AG09319 (cell line): ENCODE data around the gene CHRM1.

Source experiments
- DNase-seq: peaks from one replicate; pipeline ENCODE4 v3.0.0-alpha.2; 2010; ENCODE audit warnings: low read depth; ENCODE audit errors: extremely low read depth
- CTCF ChIP-seq: IDR thresholded peaks from 2 replicates; pipeline ENCODE4 v1.5.1; 2011; ENCODE audit warnings: low read depth, mild to moderate bottlenecking, inconsistent platforms, low read length, moderate library complexity

Gene CHRM1

GRCh38 chr11:62896049-62896448, 25.1 kb downstream of the CHRM1 start:
- DNase-seq: no peak
- TF ChIP-seq CTCF: no peak

- DNase-seq: no peak
- TF ChIP-seq CTCF: no peak
These were observed 25.7 kb downstream of the CHRM1 start for GRCh38 chr11:62895501-62895900.

GRCh38 chr11:62892077-62892922, 28.9 kb downstream of the CHRM1 start:
- no peak for DNase-seq
- no peak for TF ChIP-seq CTCF

GRCh38 chr11:62889484-62890437, 31.4 kb downstream of the CHRM1 start:
- DNase-seq: no peak
- no peak for TF ChIP-seq CTCF

GRCh38 chr11:62889126-62889483, 32.1 kb downstream of the CHRM1 start:
- no peak for DNase-seq

GRCh38 chr11:62888406-62888805, 32.8 kb downstream of the CHRM1 start:
- TF ChIP-seq CTCF: no peak
- DNase-seq: no peak

More at GRCh38 chr11:62889126-62889483, 32.1 kb downstream of the CHRM1 start:
- TF ChIP-seq CTCF: no peak
